ENCODE measurements around the gene BMP10. TPM values are rescaled to one million over a fixed set of nuclear protein-coding genes. Genes with fewer than 3 reads are reported as not detected.

BMP10 gene
- total RNA-seq, 2 donors from 2014 or later = 0.65 TPM; not detected in 1

- DNase-seq (ENCODE audit: low spot score) = no peak
- intact Hi-C loops (cut with DNase I) = no loop called here
Observed at GRCh38 chr2:68857855-68858456, 13.2 kb downstream of the BMP10 start.

- intact Hi-C loops (cut with DNase I) = no loop called here
- DNase-seq (ENCODE audit: low spot score) = no peak
Observed at GRCh38 chr2:68857202-68857845, 13.9 kb downstream of the BMP10 start.

- intact Hi-C loops (cut with DNase I) = no loop called here
- DNase-seq (ENCODE audit: low spot score) = no peak
Observed at GRCh38 chr2:68855550-68855949, 15.6 kb downstream of the BMP10 start.

- intact Hi-C loops (cut with DNase I) = no loop called here
Observed at GRCh38 chr2:68854476-68854875, 16.7 kb downstream of the BMP10 start.

GRCh38 chr2:68853915-68854314, 17.3 kb downstream of the BMP10 start:
- DNase-seq (ENCODE audit: low spot score) = no peak
- intact Hi-C loops (cut with DNase I) = no loop called here

More at GRCh38 chr2:68854476-68854875, 16.7 kb downstream of the BMP10 start:
- no peak for DNase-seq (ENCODE audit: low spot score)

- no peak for DNase-seq (ENCODE audit: low spot score)
- intact Hi-C loops (cut with DNase I) = no loop called here
Observed at GRCh38 chr2:68853035-68853434, 18.2 kb downstream of the BMP10 start.

- DNase-seq (ENCODE audit: low spot score) = no peak
- intact Hi-C loops (cut with DNase I) = no loop called here
Observed at GRCh38 chr2:68850524-68850923, 20.7 kb downstream of the BMP10 start.

GRCh38 chr2:68849579-68850030, 21.6 kb downstream of the BMP10 start:
- intact Hi-C loops (cut with DNase I) = no loop called here
- no peak for DNase-seq (ENCODE audit: low spot score)

- DNase-seq (ENCODE audit: low spot score) = no peak
- intact Hi-C loops (cut with DNase I) = no loop called here
Observed at GRCh38 chr2:68847751-68848150, 23.4 kb downstream of the BMP10 start.

GRCh38 chr2:68846091-68846490, 25.1 kb downstream of the BMP10 start:
- DNase-seq (ENCODE audit: low spot score) = no peak
- intact Hi-C loops (cut with DNase I) = no loop called here

GRCh38 chr2:68845043-68845442, 26.2 kb downstream of the BMP10 start:
- intact Hi-C loops (cut with DNase I) = no loop called here
- no peak for DNase-seq (ENCODE audit: low spot score)

- intact Hi-C loops (cut with DNase I) = no loop called here
- no peak for DNase-seq (ENCODE audit: low spot score)
Observed at GRCh38 chr2:68839260-68839833, 31.9 kb downstream of the BMP10 start.

GRCh38 chr2:68838641-68839040, 32.6 kb downstream of the BMP10 start:
- intact Hi-C loops (cut with DNase I) = no loop called here
- DNase-seq (ENCODE audit: low spot score) = no peak

- intact Hi-C loops (cut with DNase I) = no loop called here
- DNase-seq (ENCODE audit: low spot score) = no peak
Observed at GRCh38 chr2:68837861-68838341, 33.3 kb downstream of the BMP10 start.

GRCh38 chr2:68837164-68837860, 33.9 kb downstream of the BMP10 start:
- DNase-seq (ENCODE audit: low spot score) = peak; percentile 88
- intact Hi-C loops (cut with DNase I) = no loop called here

GRCh38 chr2:68835621-68836020, 35.6 kb downstream of the BMP10 start:
- intact Hi-C loops (cut with DNase I) = no loop called here

GRCh38 chr2:68834737-68835376, 36.3 kb downstream of the BMP10 start:
- intact Hi-C loops (cut with DNase I) = no loop called here
- no peak for DNase-seq (ENCODE audit: low spot score)

More at GRCh38 chr2:68835621-68836020, 35.6 kb downstream of the BMP10 start:
- no peak for DNase-seq (ENCODE audit: low spot score)

- DNase-seq (ENCODE audit: low spot score) = no peak
- intact Hi-C loops (cut with DNase I) = no loop called here
Observed at GRCh38 chr2:68833162-68833561, 38.0 kb downstream of the BMP10 start.

- intact Hi-C loops (cut with DNase I) = no loop called here
- DNase-seq (ENCODE audit: low spot score) = peak; percentile 90
Observed at GRCh38 chr2:68832233-68832869, 38.8 kb downstream of the BMP10 start.

Data from posterior vena cava (tissue), 2 donors.